Activated naive CD4-positive, alpha-beta T cell treated with anti-CD3 and anti-CD28 coated beads, Interleukin-2, amount 50 U/mL, for 16 hours (primary cell): ENCODE results near the gene SACS.
"Not testable (repeated sequence)": the region's sequence is repeated elsewhere in the genome, so short reads cannot be mapped to it uniquely, and the experiment has no call there.

Experiments used
- DNase-seq: peaks from one replicate; pipeline ENCODE4 v3.0.0-alpha.2; 2020

The SACS gene

DNA sequence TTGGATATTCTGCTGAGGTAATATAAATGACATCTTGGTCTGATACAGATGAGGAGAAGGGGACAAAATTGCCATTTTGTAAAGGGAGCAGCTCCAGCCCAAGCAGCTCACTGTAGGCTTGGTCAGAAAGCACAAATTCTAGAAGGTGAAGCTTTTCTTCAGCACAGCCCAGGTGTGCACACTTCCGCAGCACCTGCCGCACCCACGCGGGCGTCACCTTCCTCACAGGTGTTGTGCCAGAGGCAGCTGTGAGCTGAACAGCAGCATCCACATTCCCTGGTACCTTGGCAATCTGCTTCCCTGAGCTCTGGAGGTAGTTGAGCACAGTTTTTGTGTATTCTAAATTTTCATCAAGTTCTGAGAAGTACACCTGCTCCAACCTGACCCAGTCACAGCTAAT is 79.0 kb downstream of the SACS start:
- no peak for DNase-seq

- no peak for DNase-seq
These were observed 81.3 kb downstream of the SACS start for GRCh38 chr13:23352161-23352560.

GRCh38 chr13:23350009-23350408 is 83.5 kb downstream of the SACS start:
- DNase-seq, result no peak

DNA sequence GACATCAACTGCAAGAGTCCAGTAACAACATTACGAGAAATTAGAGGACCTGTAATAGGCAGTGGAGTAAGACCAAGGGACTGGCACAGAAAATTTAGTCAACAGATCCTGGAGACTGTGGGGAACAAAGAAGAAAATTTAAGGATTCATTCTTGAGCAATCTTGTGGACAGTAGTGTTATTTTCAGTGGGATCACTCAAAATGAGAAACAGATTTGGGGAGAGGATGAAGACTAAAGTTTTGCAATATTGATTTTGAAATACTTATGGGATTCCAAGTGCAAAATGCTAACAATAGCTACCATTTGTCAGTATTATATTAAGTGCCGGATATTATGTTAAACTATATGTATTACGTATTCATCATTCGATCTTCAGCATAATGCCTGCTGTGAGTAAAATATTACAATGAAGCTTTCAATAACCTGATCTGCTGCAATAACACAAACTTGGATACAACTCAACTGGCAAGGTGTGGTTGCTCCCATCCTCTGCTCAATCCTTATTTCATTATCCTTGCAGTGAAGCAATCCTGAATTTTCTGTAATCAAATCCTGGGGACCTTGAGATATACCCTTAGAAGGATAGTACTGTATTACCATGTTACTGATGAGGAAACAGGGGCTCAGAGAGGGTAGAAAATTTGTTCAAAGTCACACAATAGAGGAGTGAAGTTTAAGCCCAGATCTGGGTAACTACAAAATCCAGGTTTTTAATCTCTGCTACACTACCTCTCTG is 84.2 kb downstream of the SACS start:
- DNase-seq, result no peak

- no peak for DNase-seq
These were observed 85.0 kb downstream of the SACS start for GRCh38 chr13:23348262-23349127.

DNA sequence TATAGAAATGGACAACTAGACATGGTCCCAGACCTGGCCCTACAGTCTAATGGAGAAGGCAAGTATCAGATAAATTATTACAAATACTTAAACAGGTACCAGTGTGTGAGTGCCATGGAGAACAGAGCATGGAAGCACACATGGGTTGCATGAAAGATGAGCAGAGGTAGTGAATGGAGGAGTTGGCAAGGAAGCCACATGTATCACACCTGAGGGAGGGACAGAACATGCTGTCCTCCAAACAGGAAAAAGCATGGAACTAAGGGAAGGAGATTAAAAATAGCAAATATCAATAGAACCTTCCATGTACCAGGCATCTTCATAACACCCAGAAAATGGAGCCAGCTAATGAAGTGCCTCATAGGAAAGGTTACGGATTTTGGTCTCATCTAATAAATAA is 85.9 kb downstream of the SACS start:
- no peak for DNase-seq

DNA sequence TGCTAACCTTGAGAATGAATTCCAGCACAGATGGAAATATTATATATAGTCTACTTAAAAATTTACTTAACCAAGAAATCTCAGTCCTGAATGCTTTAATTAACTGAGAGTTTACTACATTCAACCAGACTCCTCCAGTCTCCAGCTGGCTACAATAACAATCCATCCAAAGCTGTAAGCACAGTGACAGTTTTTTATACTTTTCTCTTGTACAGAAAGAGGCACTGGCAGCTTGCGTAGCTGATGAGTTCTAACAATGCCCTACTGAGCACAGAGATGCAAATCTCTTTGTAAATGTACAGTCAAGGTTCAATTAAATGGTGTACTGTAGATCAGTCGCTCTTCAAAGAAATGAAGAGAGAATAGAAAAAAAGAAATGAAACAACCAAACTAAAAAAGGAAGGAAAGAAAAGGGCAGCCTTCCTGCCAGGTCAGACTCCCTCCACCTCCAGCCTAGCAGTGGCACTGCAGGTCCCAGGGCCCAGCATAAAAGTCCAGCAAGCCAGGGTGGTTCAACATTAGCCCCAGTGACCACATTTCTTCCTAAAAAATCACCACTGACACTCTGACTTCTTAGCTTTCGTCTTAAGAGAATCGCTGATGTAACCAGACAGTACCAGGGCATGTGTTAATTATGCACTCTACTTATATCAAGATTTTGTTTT is 88.4 kb downstream of the SACS start:
- no peak for DNase-seq

- DNase-seq, result no peak
These were observed 94.3 kb downstream of the SACS start for GRCh38 chr13:23339225-23339624.

GRCh38 chr13:23330356-23330755 is 103.1 kb downstream of the SACS start:
- no peak for DNase-seq

- no peak for DNase-seq
These were observed 108.3 kb downstream of the SACS start for GRCh38 chr13:23325191-23325590.

GRCh38 chr13:23323946-23324709 is 109.4 kb downstream of the SACS start:
- no peak for DNase-seq

DNA sequence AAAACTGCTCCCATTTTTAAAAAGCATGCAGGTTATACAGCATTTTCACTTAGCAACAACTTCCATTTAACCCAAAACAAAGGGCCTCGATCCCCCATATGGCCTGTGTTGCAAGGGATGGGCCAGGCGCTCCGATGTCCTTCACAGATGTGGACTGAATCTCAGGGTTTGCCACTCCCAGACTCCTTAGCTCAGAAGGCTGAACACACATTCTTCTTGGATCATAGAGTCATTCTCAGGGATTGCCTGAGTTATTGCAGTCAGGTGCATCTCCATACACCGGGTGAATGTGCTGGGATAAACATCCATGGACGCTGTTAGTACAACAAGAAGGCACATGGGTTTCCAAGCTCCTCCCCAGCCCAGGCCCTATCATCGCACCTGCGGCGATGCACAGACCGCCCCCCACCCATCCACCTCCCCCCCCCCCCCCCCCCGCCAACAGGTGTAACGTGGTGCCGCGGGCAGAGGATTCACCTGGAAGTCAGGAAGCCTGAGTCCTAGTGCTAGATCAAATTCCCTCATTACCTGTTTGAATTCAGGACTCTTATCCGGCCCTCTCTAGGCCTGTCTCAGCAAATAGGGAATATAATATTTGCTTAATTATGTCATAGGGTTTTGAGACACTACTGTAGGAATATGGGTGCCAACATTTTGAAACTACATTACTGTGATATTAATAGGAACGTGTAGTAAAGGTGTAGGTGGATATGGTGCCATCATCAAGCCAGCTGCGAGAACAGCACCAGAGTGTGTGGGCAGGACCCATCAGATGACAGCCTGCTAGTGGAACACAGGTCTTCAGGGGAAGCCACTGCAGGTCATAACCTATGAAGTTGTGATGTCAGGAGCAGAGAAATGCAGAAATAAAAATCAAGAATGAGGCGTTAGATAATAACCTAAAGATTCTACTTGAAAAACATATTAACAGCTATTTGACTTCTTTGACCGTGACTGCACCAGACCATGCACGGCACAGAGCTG is 110.9 kb downstream of the SACS start:
- no peak for DNase-seq

GRCh38 chr13:23321535-23322241 is 111.8 kb downstream of the SACS start:
- no peak for DNase-seq

DNA sequence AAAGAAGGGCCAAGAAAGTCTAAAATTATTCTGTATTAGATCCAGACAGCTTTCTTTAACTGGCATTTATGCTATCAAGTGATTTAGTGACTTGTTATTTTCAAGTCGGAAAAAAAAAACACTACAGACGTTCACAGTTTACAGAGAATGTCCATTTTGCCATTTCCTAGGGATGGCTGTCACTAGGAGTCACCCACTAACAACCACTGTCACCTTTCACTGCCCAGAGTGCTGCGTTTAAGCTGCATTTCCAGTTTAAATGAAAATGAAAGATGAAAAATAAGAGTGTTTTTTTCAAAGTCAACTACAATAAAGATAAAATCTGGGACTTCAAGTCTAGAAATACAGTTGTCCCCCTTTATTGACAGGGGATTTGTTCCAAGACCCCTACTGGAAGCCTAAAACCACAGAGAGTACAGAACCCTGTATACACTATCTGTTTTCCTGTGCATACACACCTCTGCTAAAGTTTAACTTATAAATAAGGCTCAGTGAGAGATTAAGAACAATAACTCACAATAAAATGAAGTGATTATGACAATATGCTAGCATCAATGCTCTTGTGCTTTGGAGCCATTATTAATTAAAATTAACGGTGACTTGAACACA is 112.5 kb downstream of the SACS start:
- DNase-seq, result no peak

- no peak for DNase-seq
These were observed 113.6 kb downstream of the SACS start for GRCh38 chr13:23319883-23320224.

DNA sequence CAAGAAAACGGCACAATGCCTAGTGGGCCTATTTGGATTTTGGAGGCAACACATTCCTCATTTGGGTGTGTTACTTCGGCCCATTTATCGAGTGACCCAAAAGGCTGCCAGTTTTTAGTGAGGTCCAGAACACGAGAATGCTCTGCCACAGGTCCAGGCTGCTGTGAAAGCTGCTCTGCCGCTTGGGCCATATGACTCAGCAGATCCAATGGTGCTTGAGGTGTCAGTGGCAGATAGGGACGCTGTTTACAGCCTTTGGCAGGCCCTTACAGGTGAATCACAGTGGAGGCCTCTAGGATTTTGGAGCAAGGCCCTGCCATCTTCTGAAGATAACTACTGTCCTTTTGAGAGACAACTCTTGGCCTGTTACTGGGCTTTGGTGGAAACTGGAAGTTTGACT is 118.7 kb downstream of the SACS start:
- not testable (repeated sequence) for DNase-seq

- DNase-seq, result no peak
These were observed 140.9 kb downstream of the SACS start for GRCh38 chr13:23292586-23292985.

DNA sequence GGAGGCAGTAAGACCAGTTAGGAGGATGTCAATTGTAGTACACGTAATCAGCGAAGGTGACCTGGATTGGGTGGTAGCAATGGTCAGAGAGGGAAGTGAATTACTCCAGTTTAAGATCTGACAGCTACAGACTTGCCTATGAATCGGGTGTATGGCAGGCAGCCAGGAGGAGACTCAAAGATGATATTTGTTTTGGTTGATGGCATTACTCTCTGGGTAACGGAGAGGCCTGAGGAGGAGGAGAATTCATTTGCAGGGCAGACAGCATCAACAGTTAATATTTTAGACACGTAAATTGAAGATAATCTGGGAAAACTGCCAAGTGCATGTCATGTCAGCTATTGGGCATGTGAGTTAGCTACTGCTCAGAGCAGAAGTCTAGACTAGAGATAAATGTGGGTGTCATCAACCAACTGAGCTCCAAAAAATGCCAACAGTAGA is 143.6 kb downstream of the SACS start:
- DNase-seq, result no peak

DNA sequence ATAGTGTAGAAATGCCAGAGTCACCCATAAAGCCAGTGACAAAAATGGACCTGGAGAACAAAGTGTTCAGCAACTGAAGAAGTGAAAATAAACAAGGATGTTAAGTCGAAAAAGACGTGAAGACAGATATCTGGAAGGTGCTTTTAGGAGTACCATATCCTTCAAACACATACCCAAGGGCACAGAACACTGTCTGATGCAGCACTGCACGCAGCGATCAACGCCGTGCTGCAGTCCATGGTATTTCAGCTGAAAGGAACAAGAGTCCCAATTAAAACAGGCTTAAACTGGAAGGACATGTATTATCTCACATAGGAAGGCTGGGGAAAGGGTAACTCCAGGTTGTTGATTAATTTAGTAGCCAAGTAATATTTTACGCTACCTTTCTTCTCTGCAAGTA is 144.5 kb downstream of the SACS start:
- DNase-seq, result no peak

DNA sequence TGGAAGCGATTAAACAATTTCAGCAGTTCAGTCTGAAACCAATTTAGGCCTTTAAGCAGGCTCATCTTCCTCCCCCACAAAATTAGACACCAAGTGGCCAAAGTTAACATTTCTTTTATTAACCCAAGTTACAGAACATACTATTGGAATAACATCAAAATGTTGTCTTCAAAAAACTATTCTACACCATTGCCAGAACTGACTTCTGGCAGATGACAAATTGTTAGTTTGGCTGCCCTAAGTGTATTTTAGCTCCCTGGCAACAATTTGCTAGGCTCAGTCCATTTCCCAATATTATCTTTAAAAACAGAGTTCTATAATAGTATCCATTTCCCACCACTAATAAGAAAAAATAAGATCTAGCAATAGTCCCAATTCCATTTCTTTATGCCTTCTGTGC is 144.9 kb downstream of the SACS start:
- no peak for DNase-seq

DNA sequence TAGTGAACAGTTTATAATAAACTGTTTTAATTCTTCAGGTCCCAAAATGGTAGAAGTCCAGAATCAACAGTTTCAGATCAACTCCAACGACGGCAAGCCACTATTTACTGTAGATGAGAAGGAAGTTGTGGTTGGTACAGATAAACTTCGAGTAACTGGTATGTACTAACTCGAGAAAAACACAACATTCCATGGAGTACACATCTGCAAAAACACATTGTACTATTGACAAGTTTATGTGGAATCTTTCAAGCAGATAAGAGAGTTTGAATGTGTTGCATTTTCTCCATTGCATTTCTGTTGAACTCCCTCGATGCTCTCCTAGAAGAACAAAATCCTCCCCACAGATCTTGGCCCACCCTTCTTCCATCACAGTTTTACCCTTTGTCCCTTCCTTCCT is 154.2 kb downstream of the SACS start:
- DNase-seq, result no peak
